HepG2 (cell line): ENCODE measurements around the gene TOE1. TPM values are rescaled to one million over a fixed set of nuclear protein-coding genes. Genes with fewer than 3 reads are reported as not detected.

Experiments
- ELF3 ChIP-seq: IDR thresholded peaks from 2 replicates; pipeline ENCODE4 v1.6.1; 2016; ENCODE audit warnings: missing genetic modification reagents, missing compliant biosample characterization
- ERF ChIP-seq: IDR thresholded peaks from 2 replicates; pipeline ENCODE4 v1.6.1; 2018; ENCODE audit warnings: missing biosample characterization, missing genetic modification reagents
- FOXJ3 ChIP-seq: sonication (generic); formaldehyde crosslinking; IDR thresholded peaks from 2 replicates; pipeline ENCODE4 v1.4.0; 2020; ENCODE audit warnings: missing genetic modification reagents, mild to moderate bottlenecking, borderline replicate concordance
- GATA4 ChIP-seq: sonication (generic); IDR thresholded peaks from 2 replicates; pipeline ENCODE4 v1.6.1; 2016; ENCODE audit warnings: antibody characterized with exemption, low read depth, borderline replicate concordance
- GPN1 ChIP-seq: sonication (generic); formaldehyde crosslinking; IDR thresholded peaks from 2 replicates; pipeline ENCODE4 v1.5.1; 2020; ENCODE audit warnings: missing genetic modification reagents, borderline replicate concordance
- MAX ChIP-seq: IDR thresholded peaks from 2 replicates; pipeline ENCODE4 v1.6.1; 2012; ENCODE audit warnings: inconsistent platforms
- MTF1 ChIP-seq: sonication (generic); formaldehyde crosslinking; IDR thresholded peaks from 2 replicates; pipeline ENCODE4 v1.5.0; 2020; ENCODE audit warnings: missing genetic modification reagents
- PATZ1 ChIP-seq: sonication (generic); formaldehyde crosslinking; IDR thresholded peaks from 2 replicates; pipeline ENCODE4 v1.4.0; 2020; ENCODE audit warnings: missing genetic modification reagents
- PAX8 ChIP-seq: sonication (generic); formaldehyde crosslinking; IDR thresholded peaks from 2 replicates; pipeline ENCODE4 v1.8.0; 2022; ENCODE audit warnings: mild to moderate bottlenecking, missing genetic modification reagents, borderline replicate concordance
- POLR2AphosphoS2 ChIP-seq: IDR thresholded peaks from 2 replicates; pipeline ENCODE4 v1.6.1; 2011; ENCODE audit warnings: low read depth, low read length, improper control_type of control experiment
- PRPF4 ChIP-seq: fragments of 200-400 bp; formaldehyde crosslinking; IDR thresholded peaks from 2 replicates; pipeline ENCODE4 v1.6.1; 2016; ENCODE audit warnings: low read length, low read depth; ENCODE audit not compliant: poor library complexity, severe bottlenecking
- SP4 ChIP-seq: sonication (generic); formaldehyde crosslinking; IDR thresholded peaks from 2 replicates; pipeline ENCODE4 v1.8.1; 2023; ENCODE audit warnings: mild to moderate bottlenecking, missing genetic modification reagents
- TCF7L2 ChIP-seq: IDR thresholded peaks from 2 replicates; pipeline ENCODE4 v1.6.1; 2011; ENCODE audit warnings: mild to moderate bottlenecking, low read depth, low read length, moderate library complexity
- TOE1 ChIP-seq: sonication (generic); formaldehyde crosslinking; IDR thresholded peaks from 2 replicates; pipeline ENCODE4 v1.4.0; 2020; ENCODE audit warnings: mild to moderate bottlenecking, missing genetic modification reagents
- ZC3H13 ChIP-seq: sonication (generic); formaldehyde crosslinking; IDR thresholded peaks from 2 replicates; pipeline ENCODE4 v1.8.1; 2023; ENCODE audit warnings: mild to moderate bottlenecking, missing genetic modification reagents, moderate library complexity
- ZNF546 ChIP-seq: sonication (generic); formaldehyde crosslinking; conservative IDR thresholded peaks from 2 replicates; pipeline ENCODE4 v1.8.1; 2023; ENCODE audit warnings: mild to moderate bottlenecking, missing genetic modification reagents
- ZNF644 ChIP-seq: IDR thresholded peaks from 2 replicates; pipeline ENCODE4 v1.6.1; 2016; ENCODE audit warnings: low read depth
- ZNF720 ChIP-seq: sonication (generic); formaldehyde crosslinking; IDR thresholded peaks from 2 replicates; pipeline ENCODE4 v1.4.0; 2020; ENCODE audit warnings: missing genetic modification reagents
- ZNF777 ChIP-seq: sonication (generic); formaldehyde crosslinking; IDR thresholded peaks from 2 replicates; pipeline ENCODE4 v1.4.0; 2020; ENCODE audit warnings: missing genetic modification reagents
- ZNF841 ChIP-seq: sonication (generic); formaldehyde crosslinking; IDR thresholded peaks from 2 replicates; pipeline ENCODE4 v1.8.1; 2023; ENCODE audit warnings: missing genetic modification reagents, borderline replicate concordance
- polyA plus RNA-seq, 8 experiments: library from polyadenylated mRNA; depleted of rRNA in 3 of 8; stranded (reverse) in 7 of 8; unstranded in 1 of 8; fragments of >200 nt; fragmentation: Illumina TruSeq in 4 of 8; extraction: Trizol in 4 of 8; gene quantifications; 2 replicates each; pipeline versions ENCODE4 v1.2.1 to v1.2.3, GENCODE V29; 2011 to 2016; ENCODE audit warnings: low read depth in 4 of 8, missing spikeins in 1 of 8, mixed read lengths in 1 of 8; ENCODE audit not compliant: insufficient read depth in 1 of 8
- total RNA-seq, 5 experiments: library from RNA; depleted of rRNA; stranded (reverse); fragments of >200 nt; fragmentation: Illumina TruSeq; extraction: Trizol; gene quantifications; 2 replicates each; pipeline ENCODE4 v1.2.3, GENCODE V29; 2016; ENCODE audit warnings: low read depth in 1 of 5
- TF ChIP-seq, protein P1 (sequence below): sonication (generic); formaldehyde crosslinking; IDR thresholded peaks from 2 replicates; pipeline ENCODE4 v1.4.0; 2020; ENCODE audit warnings: missing genetic modification reagents
- TF ChIP-seq, protein P2 (sequence below): sonication (generic); formaldehyde crosslinking; IDR thresholded peaks from 2 replicates; pipeline ENCODE4 v1.4.0; 2020; ENCODE audit warnings: missing genetic modification reagents

Gene TOE1
- total and polyA plus RNA-seq, 2 of the 13 experiments (the other 11 are each of a cell fraction or from before 2014, with no cell fraction given) = 14.1 to 19.0 TPM

- peak; percentile 43; the same call in 1 of the 2 replicates for TF ChIP-seq PAX8 (CRISPR knock-in tag)
- peak; percentile 80 for TF ChIP-seq ERF (CRISPR knock-in tag)
- TF ChIP-seq ELF3 (CRISPR knock-in tag) = peak; percentile 42; the same call in 1 of the 2 replicates
- no peak for TF ChIP-seq TOE1 (CRISPR knock-in tag)
- peak; percentile 35; the same call in 1 of the 2 replicates for TF ChIP-seq POLR2AphosphoS2
- TF ChIP-seq GPN1 (CRISPR knock-in tag) = no peak
- TF ChIP-seq FOXJ3 (CRISPR knock-in tag) = no peak
- no peak for TF ChIP-seq PRPF4
- peak; percentile 91 for TF ChIP-seq MTF1 (CRISPR knock-in tag)
- TF ChIP-seq SP4 (CRISPR knock-in tag) = peak; percentile 79; the same call in 1 of the 2 replicates
- no peak; the same call in 1 of the 2 replicates for TF ChIP-seq ZNF546 (CRISPR knock-in tag)
- TF ChIP-seq GATA4 = no peak
- TF ChIP-seq, protein P1, sequence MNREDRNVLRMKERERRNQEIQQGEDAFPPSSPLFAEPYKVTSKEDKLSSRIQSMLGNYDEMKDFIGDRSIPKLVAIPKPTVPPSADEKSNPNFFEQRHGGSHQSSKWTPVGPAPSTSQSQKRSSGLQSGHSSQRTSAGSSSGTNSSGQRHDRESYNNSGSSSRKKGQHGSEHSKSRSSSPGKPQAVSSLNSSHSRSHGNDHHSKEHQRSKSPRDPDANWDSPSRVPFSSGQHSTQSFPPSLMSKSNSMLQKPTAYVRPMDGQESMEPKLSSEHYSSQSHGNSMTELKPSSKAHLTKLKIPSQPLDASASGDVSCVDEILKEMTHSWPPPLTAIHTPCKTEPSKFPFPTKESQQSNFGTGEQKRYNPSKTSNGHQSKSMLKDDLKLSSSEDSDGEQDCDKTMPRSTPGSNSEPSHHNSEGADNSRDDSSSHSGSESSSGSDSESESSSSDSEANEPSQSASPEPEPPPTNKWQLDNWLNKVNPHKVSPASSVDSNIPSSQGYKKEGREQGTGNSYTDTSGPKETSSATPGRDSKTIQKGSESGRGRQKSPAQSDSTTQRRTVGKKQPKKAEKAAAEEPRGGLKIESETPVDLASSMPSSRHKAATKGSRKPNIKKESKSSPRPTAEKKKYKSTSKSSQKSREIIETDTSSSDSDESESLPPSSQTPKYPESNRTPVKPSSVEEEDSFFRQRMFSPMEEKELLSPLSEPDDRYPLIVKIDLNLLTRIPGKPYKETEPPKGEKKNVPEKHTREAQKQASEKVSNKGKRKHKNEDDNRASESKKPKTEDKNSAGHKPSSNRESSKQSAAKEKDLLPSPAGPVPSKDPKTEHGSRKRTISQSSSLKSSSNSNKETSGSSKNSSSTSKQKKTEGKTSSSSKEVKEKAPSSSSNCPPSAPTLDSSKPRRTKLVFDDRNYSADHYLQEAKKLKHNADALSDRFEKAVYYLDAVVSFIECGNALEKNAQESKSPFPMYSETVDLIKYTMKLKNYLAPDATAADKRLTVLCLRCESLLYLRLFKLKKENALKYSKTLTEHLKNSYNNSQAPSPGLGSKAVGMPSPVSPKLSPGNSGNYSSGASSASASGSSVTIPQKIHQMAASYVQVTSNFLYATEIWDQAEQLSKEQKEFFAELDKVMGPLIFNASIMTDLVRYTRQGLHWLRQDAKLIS = no peak
- no peak for TF ChIP-seq TCF7L2
- TF ChIP-seq ZC3H13 (CRISPR knock-in tag) = peak; percentile 75; the same call in 1 of the 2 replicates
- peak; percentile 100 for TF ChIP-seq ZNF777 (CRISPR knock-in tag)
- TF ChIP-seq MAX = peak; percentile 71
- no peak for TF ChIP-seq ZNF644 (CRISPR knock-in tag)
- 0 out of 2 replicates have a peak, but pooled peaks have one; percentile 17 for TF ChIP-seq PATZ1 (CRISPR knock-in tag)
- no peak for TF ChIP-seq ZNF841 (CRISPR knock-in tag)
- no peak for TF ChIP-seq ZNF720 (CRISPR knock-in tag)
- TF ChIP-seq, protein P2, sequence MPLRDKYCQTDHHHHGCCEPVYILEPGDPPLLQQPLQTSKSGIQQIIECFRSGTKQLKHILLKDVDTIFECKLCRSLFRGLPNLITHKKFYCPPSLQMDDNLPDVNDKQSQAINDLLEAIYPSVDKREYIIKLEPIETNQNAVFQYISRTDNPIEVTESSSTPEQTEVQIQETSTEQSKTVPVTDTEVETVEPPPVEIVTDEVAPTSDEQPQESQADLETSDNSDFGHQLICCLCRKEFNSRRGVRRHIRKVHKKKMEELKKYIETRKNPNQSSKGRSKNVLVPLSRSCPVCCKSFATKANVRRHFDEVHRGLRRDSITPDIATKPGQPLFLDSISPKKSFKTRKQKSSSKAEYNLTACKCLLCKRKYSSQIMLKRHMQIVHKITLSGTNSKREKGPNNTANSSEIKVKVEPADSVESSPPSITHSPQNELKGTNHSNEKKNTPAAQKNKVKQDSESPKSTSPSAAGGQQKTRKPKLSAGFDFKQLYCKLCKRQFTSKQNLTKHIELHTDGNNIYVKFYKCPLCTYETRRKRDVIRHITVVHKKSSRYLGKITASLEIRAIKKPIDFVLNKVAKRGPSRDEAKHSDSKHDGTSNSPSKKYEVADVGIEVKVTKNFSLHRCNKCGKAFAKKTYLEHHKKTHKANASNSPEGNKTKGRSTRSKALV (CRISPR knock-in tag) = peak; percentile 75
Measured at GRCh38 chr1:45339789-45340558, at the start of gene TOE1, which contains the start of gene MUTYH (continued).
